PC-3 (cell line): Measurements from ENCODE around the gene PHC3. TPM values are rescaled to one million over a fixed set of nuclear protein-coding genes. Genes with fewer than 3 reads are reported as not detected.
"Not testable (repeated sequence)": the region's sequence is repeated elsewhere in the genome, so short reads cannot be mapped to it uniquely, and the experiment has no call there.

Experiments used
- ATAC-seq: fragments of 200-7000 bp; cut with Tn5 transposase; 2 replicates; pipeline ENCODE4 v1.9.1; 2020; ENCODE audit warnings: mild to moderate bottlenecking, moderate library complexity
- BruUV-seq: library from RNA; stranded (reverse); fragments of 400-500 nt; replicated peaks from 2 replicates; lab custom pipeline; 2021; lab: Mats Ljungman, UMichigan
- CTCF ChIA-PET: fragments of 300-600 bp; sonication (Branson Sonifier 250); formaldehyde crosslinking; loops from one replicate; lab custom pipeline; 2022; ENCODE audit warnings: antibody characterized with exemption; lab: Charles Lee
- POLR2A ChIA-PET: fragments of 300-600 bp; sonication (Branson Sonifier 250); formaldehyde crosslinking; loops from one replicate; lab custom pipeline; 2022; ENCODE audit warnings: antibody characterized with exemption; ENCODE audit not compliant: unreplicated experiment; lab: Charles Lee
- DNase-seq: peaks from one replicate; pipeline ENCODE4 v3.0.0-alpha.2; 2015
- H2AFZ ChIP-seq: fragments of 300-600 bp; sonication (generic); 2 replicates; pipeline ENCODE4 v1.6.0; 2016; ENCODE audit warnings: antibody characterized with exemption, low read length
- H3F3A ChIP-seq: fragments of 300-600 bp; sonication (generic); one replicate; pipeline ENCODE4 v1.6.0; 2017; ENCODE audit warnings: antibody characterized with exemption, low read length, control low read depth, mild to moderate bottlenecking; ENCODE audit not compliant: unreplicated experiment
- H3K27ac ChIP-seq: fragments of 300-600 bp; sonication (generic); 2 replicates; pipeline ENCODE4 v1.5.1; 2016; ENCODE audit warnings: mild to moderate bottlenecking, low read length
- H3K27me3 ChIP-seq: fragments of 300-600 bp; sonication (generic); 2 replicates; pipeline ENCODE4 v1.6.1; 2016; ENCODE audit warnings: low read length, mixed read lengths
- H3K36me3 ChIP-seq: fragments of 300-600 bp; sonication (generic); 2 replicates; pipeline ENCODE4 v1.6.1; 2016; ENCODE audit warnings: low read depth, mixed run types, low read length, mixed read lengths
- H3K4me1 ChIP-seq: fragments of 300-600 bp; sonication (generic); 2 replicates; pipeline ENCODE4 v1.5.1; 2016; ENCODE audit warnings: low read length; ENCODE audit not compliant: insufficient read depth
- H3K4me2 ChIP-seq: fragments of 300-600 bp; sonication (generic); 2 replicates; pipeline ENCODE4 v1.6.0; 2016; ENCODE audit warnings: low read length
- H3K4me3 ChIP-seq: fragments of 300-600 bp; sonication (generic); 2 replicates; pipeline ENCODE4 v1.5.1; 2016; ENCODE audit warnings: mild to moderate bottlenecking, low read length, mixed read lengths
- H3K79me2 ChIP-seq: fragments of 300-600 bp; sonication (generic); 2 replicates; pipeline ENCODE4 v1.6.1; 2017; ENCODE audit warnings: low read length, mixed read lengths
- H3K9ac ChIP-seq: fragments of 300-600 bp; sonication (generic); 2 replicates; pipeline ENCODE4 v1.6.0; 2016; ENCODE audit warnings: mild to moderate bottlenecking, low read length
- H3K9me2 ChIP-seq: fragments of 300-600 bp; sonication (generic); replicated peaks from 2 replicates; pipeline ENCODE4 v1.6.1; 2016; ENCODE audit warnings: mixed run types, low read length, mixed read lengths
- H3K9me3 ChIP-seq: fragments of 300-600 bp; sonication (generic); 2 replicates; pipeline ENCODE4 v1.6.1; 2016; ENCODE audit warnings: low read length, mixed read lengths
- H4K20me1 ChIP-seq: fragments of 300-600 bp; sonication (generic); 2 replicates; pipeline ENCODE4 v1.6.1; 2016; ENCODE audit warnings: low read length, mixed read lengths
- EZH2 ChIP-seq: fragments of 300-600 bp; sonication (generic); IDR thresholded peaks from one replicate; pipeline ENCODE4 v1.6.1; 2017; ENCODE audit warnings: antibody characterized with exemption, mild to moderate bottlenecking, low read length; ENCODE audit not compliant: unreplicated experiment
- EZH2phosphoT487 ChIP-seq: fragments of 300-600 bp; sonication (generic); IDR thresholded peaks from 2 replicates; pipeline ENCODE4 v1.6.1; 2018; ENCODE audit warnings: mild to moderate bottlenecking, antibody characterized with exemption, low read length, borderline replicate concordance
- intact Hi-C: fragments of 100-400 bp; cut with micrococcal nuclease; formaldehyde crosslinking; loops from 2 replicates; pipeline ENCODE4 v1.9.0; 2023
- total RNA-seq: library from RNA; depleted of rRNA; stranded (reverse); fragments of >200 nt; gene quantifications from 2 replicates; pipeline ENCODE4 v1.2.3, GENCODE V29; 2014
- TF ChIP-seq, protein P1 (sequence below): fragments of 300-600 bp; sonication (generic); conservative IDR thresholded peaks from 2 replicates; pipeline ENCODE4 v1.5.1; 2017; ENCODE audit warnings: antibody characterized with exemption, low read depth, mild to moderate bottlenecking, low read length

PHC3 gene
- total RNA-seq, 1 experiment from 2014 or later = 7.5 TPM

DNA sequence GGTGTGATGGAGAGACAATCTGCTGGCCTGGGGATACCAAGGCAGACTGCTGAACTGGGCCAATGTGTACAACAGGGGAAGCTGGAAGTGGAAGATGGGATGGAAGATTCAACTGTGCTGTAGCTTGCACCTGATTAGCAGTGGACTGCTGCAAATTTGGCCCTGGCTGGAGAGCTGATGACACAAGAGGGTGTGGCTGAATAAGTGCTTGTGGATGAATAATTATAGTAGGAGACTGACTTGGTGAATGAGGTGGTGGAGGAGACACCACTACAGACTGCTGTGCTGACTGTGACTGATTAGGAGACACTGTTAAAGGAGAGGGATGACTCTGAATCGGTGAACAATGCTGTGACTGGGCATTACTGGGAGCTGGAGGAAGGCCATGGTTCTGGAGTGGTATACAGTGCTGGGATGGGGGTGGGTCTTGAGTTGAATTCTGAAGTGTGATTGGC lies 52.5 kb downstream of the PHC3 start:
- H3K9me3 ChIP-seq = no peaks in the 10 kb centered on the region
- H4K20me1 ChIP-seq = peaks cover 4% of the 10 kb centered on the region; the same call in 1 of the 2 replicates
- H3K27ac ChIP-seq = no peak overlapping the region
- no peak overlapping the region for H3K9ac ChIP-seq
- BruUV-seq = TSS peak; percentile 38
- no peak overlapping the region for H3K4me2 ChIP-seq
- intact Hi-C loops = no loop called here
- no peaks in the 10 kb centered on the region for H3K27me3 ChIP-seq
- DNase-seq (peak; percentile 21), ATAC-seq (peak; percentile 93)
- H3K36me3 ChIP-seq = peaks cover 35% of the 10 kb centered on the region
- no peak for TF ChIP-seq EZH2
- TF ChIP-seq EZH2phosphoT487 = no peak
- TF ChIP-seq, protein P1, sequence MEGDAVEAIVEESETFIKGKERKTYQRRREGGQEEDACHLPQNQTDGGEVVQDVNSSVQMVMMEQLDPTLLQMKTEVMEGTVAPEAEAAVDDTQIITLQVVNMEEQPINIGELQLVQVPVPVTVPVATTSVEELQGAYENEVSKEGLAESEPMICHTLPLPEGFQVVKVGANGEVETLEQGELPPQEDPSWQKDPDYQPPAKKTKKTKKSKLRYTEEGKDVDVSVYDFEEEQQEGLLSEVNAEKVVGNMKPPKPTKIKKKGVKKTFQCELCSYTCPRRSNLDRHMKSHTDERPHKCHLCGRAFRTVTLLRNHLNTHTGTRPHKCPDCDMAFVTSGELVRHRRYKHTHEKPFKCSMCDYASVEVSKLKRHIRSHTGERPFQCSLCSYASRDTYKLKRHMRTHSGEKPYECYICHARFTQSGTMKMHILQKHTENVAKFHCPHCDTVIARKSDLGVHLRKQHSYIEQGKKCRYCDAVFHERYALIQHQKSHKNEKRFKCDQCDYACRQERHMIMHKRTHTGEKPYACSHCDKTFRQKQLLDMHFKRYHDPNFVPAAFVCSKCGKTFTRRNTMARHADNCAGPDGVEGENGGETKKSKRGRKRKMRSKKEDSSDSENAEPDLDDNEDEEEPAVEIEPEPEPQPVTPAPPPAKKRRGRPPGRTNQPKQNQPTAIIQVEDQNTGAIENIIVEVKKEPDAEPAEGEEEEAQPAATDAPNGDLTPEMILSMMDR = no peak
- no peaks in the 10 kb centered on the region for H3K9me2 ChIP-seq
- ChIA-PET POLR2A (no interaction called here), CTCF (no interaction called here)
- H2AFZ ChIP-seq = no peak overlapping the region
- H3K79me2 ChIP-seq = no peaks in the 10 kb centered on the region; the same call in 1 of the 2 replicates
- no peaks in the 10 kb centered on the region for H3K4me1 ChIP-seq
- no peaks in the 10 kb centered on the region for H3F3A ChIP-seq
- H3K4me3 ChIP-seq = no peak overlapping the region

DNA sequence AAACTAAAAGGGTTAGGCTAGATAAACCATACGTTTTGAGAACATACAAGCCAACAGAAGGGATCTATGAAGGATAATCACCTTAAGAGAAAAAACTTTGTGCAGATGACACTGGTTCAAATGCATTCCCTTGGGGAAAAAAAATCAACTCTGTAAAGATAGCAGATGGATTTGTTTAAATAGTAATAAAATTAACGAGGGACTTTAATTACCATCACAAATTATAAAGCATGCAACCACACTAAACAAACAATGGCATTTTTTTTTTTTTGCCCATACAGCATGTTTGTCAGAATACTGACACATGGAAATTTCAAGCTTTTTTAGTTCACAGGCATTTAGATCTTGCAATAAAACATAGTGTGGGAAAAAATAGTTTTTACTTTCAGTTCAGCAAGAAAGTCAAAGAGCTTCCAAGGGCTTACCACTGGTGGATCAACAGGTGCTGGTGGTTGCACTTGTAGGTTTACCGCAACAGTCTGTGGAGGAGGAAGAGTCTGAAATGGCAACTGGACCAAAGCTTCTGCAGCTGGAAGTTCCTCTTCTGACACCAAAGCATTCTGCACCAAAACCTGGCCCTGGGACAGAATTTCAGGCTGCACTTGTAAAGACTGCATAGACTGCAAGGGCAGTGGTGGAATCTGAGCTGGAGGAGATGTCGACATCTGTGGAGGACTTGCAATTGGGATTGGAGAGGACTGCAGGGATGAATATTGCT lies 53.1 kb downstream of the PHC3 start:
- BruUV-seq = no TSS peak
- intact Hi-C loops = no loop called here
- Histone ChIP-seq H3K36me3 (peaks cover 33% of the 10 kb centered on the region), H3K9me2 (no peaks in the 10 kb centered on the region), H3K27ac (no peak overlapping the region), H3K9me3 (no peaks in the 10 kb centered on the region), H3K4me1 (no peaks in the 10 kb centered on the region), H3F3A (no peaks in the 10 kb centered on the region), H4K20me1 (peaks cover 4% of the 10 kb centered on the region; the same call in 1 of the 2 replicates), H2AFZ (no peak overlapping the region), H3K4me2 (no peak overlapping the region), H3K9ac (no peak overlapping the region), H3K4me3 (no peak overlapping the region), H3K79me2 (no peaks in the 10 kb centered on the region; the same call in 1 of the 2 replicates), H3K27me3 (no peaks in the 10 kb centered on the region)
- ChIA-PET POLR2A (no interaction called here), CTCF (no interaction called here)
- TF ChIP-seq EZH2 = no peak
- no peak for TF ChIP-seq EZH2phosphoT487
- TF ChIP-seq, protein P1 = no peak
- no peak for DNase-seq
- ATAC-seq = no peak

DNA sequence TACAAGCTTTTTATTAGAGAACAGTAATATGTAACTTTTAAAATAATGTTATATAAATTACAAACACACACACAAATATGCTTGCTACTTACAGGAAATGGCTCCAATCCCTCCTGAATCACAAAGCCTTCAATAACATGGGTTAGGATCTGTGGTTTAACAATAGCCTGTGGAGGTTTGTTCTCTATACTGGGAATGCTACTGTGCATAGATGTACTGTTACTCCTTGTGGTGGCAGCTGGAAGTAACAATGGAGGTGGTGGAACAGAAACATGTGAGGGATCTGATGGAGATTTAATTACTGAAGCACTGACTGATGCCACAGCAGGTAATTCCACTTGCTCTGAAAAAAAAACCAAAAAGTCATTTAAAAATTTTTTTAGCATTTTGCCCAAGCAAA lies 64.4 kb downstream of the PHC3 start:
- Histone ChIP-seq H2AFZ (no peak overlapping the region), H4K20me1 (no peaks in the 10 kb centered on the region), H3K9ac (no peak overlapping the region), H3K36me3 (peaks cover 51% of the 10 kb centered on the region), H3K79me2 (no peaks in the 10 kb centered on the region), H3K4me2 (no peak overlapping the region), H3K9me3 (no peaks in the 10 kb centered on the region), H3K27me3 (no peaks in the 10 kb centered on the region), H3F3A (no peaks in the 10 kb centered on the region), H3K27ac (no peak overlapping the region), H3K9me2 (no peaks in the 10 kb centered on the region), H3K4me3 (no peak overlapping the region), H3K4me1 (no peaks in the 10 kb centered on the region)
- intact Hi-C loops = no loop called here
- ATAC-seq = peak; percentile 60
- BruUV-seq = no TSS peak
- CTCF ChIA-PET = no interaction called here
- peak; percentile 26 for DNase-seq
- POLR2A ChIA-PET = no interaction called here
- TF ChIP-seq, protein P1 = peak; percentile 48
- no peak for TF ChIP-seq EZH2

DNA sequence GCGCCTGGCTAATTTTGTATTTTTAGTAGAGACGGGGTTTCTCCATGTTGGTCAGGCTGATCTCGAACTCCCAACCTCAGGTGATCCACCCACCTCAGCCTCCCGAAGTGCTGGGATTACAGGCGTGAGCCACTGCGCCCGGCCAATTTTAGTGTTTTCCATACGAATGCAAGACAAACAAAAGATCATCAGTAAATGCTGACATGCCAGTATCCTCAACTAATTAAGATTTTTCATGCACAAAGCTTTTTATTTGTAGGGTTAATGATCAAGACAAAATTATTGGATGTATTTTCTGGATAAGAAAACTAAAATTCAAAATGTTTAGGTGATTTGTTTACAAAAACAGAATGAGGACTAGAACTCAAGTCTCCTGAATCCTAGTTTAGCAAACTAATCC lies 67.4 kb downstream of the PHC3 start:
- H3K4me1 ChIP-seq, CTCF ChIA-PET, H3K4me3 ChIP-seq, H3K4me2 ChIP-seq, H3K9ac ChIP-seq, H3K27ac ChIP-seq, ATAC-seq, H4K20me1 ChIP-seq, H2AFZ ChIP-seq, H3K27me3 ChIP-seq, H3K79me2 ChIP-seq, BruUV-seq, DNase-seq, H3K9me3 ChIP-seq, H3K9me2 ChIP-seq, intact Hi-C loops, H3F3A ChIP-seq: not testable (repeated sequence)
- POLR2A ChIA-PET = interaction anchor here (0.7 kb wide), 1 partner anchor 410 kb away, joined by 3 read pairs; no protein-coding TSS in a partner anchor
- H3K36me3 ChIP-seq = peaks cover 40% of the 10 kb centered on the region
